Panc1 (cell line): ENCODE measurements around the gene CNIH2.

Experiments
- CTCF ChIP-seq: fragments of 450-650 bp; IDR thresholded peaks from 2 replicates; pipeline ENCODE4 v1.5.1; 2017; ENCODE audit warnings: mild to moderate bottlenecking
- POLR2AphosphoS5 ChIP-seq: IDR thresholded peaks from 2 replicates; pipeline ENCODE4 v1.6.1; 2012; ENCODE audit warnings: mild to moderate bottlenecking, low read depth, low read length, moderate library complexity
- SIN3A ChIP-seq: IDR thresholded peaks from 2 replicates; pipeline ENCODE4 v1.6.1; 2012; ENCODE audit warnings: low read depth, mild to moderate bottlenecking, low read length, moderate library complexity, borderline replicate concordance; ENCODE audit not compliant: insufficient read depth
- TCF7L2 ChIP-seq: IDR thresholded peaks from 2 replicates; pipeline ENCODE4 v1.6.1; 2011; ENCODE audit warnings: mild to moderate bottlenecking, low read depth, low read length, inconsistent platforms

- TF ChIP-seq CTCF: no peak
- TF ChIP-seq POLR2AphosphoS5: no peak
- no peak for TF ChIP-seq SIN3A
- TF ChIP-seq TCF7L2: no peak
Observed at GRCh38 chr11:66291303-66291705, 13.3 kb downstream of the CNIH2 start.
